Colonic mucosa (tissue), 4 donors: ENCODE measurements around the gene WASF2. TPM values are rescaled to one million over a fixed set of nuclear protein-coding genes. Genes with fewer than 3 reads are reported as not detected.
A peak's percentile ranks its signal among the peaks of the same experiment; 100 is the strongest.

Source experiments
- DNase-seq: peaks from one replicate; pipeline ENCODE4 v3.0.0-alpha.2; 2020
- H3K27ac ChIP-seq: fragments of 200-600 bp; one replicate; pipeline ENCODE4 v1.8.0; 2021
- H3K27me3 ChIP-seq: fragments of 200-600 bp; one replicate; pipeline ENCODE4 v1.8.0; 2021
- H3K36me3 ChIP-seq: fragments of 200-600 bp; one replicate; pipeline ENCODE4 v1.8.0; 2021
- H3K4me1 ChIP-seq: fragments of 200-600 bp; one replicate; pipeline ENCODE4 v1.8.0; 2021; ENCODE audit warnings: mild to moderate bottlenecking
- H3K4me3 ChIP-seq: fragments of 200-600 bp; one replicate; pipeline ENCODE4 v1.8.0; 2021
- H3K9ac ChIP-seq, 2 donors: one replicate each; pipeline ENCODE4 v1.7.0; 2013; ENCODE audit warnings: control low read depth in 2 of 2, low read depth in 2 of 2, low read length in 2 of 2
- H3K9me3 ChIP-seq: fragments of 200-600 bp; one replicate; pipeline ENCODE4 v1.8.0; 2021
- intact Hi-C: fragments of 100-400 bp; cut with DNase I; formaldehyde crosslinking; loops from one replicate; pipeline ENCODE4 v1.14.1; 2022
- total RNA-seq, 2 donors: library from RNA; stranded (reverse); fragmentation: NEBNext Ultra II Directional in 1 of 2; extraction: Animal tissue kit (Norgen Biotek cat#: 25700) in 1 of 2; gene quantifications; one replicate each; pipeline ENCODE4 v1.2.1, GENCODE V29; 2021
- TF ChIP-seq, protein P1 (sequence below): fragments of 200-600 bp; IDR thresholded peaks from one replicate; pipeline ENCODE4 v1.8.0; 2022; ENCODE audit warnings: antibody characterized with exemption, mild to moderate bottlenecking
- donor health status: healthy.
- donor health status: DM: no; HTN: no; CAD: no.
- donor health status: DM: no; HTN: no; CAD: no.

Gene WASF2
- total RNA-seq, 2 donors from 2014 or later: 120 to 168 TPM

DNA sequence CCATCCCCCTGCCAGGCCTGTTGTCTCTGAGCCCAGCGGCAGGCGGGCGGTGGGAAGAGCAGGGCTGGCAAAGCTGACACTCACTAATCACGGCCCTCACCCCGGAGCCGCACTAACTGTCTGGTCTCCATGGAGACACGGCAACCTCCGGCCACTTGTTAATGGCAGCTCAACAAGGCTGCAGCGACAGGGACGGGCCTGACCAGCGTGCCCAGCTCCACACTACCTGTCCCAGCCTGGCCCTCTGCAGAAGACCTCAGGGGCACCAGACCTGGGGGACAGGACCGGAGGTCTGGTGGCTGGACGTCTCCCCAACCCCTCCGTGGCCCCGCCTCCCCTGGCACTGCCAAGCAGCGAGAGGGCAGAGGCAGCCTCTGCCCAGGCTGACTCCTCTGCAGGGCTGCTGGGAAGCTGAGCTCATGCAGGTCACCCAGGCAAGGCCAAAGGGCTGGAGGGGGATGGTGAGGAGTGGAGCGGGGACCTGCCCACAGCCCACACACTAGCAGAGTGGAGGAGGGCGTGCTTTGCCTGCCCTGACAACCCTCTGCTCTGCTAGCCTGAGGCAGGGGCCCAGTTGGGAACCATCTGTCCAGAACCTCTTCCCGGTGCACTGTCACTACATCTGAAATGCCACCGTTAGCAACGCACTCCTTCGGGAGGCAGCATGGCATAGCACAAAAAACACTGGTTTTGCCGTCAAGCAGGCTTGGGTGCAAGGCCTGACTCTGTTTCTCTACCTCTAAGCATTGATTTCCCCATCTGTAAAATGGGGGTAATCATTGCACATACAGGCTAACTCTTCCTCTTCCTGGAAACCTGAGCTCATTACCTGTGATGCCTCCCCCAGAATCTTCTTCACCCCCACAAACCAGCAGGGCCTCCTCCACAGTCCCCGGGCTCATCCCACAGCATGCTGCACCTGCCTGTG, 29.6 kb upstream of the WASF2 start:
- Histone ChIP-seq H3K9ac (peak overlapping the region in 1 of 2 donors; percentile 76), H3K27ac (peak overlapping the region; percentile 86), H3K36me3 (no peaks in the 10 kb centered on the region), H3K4me1 (peaks cover 19% of the 10 kb centered on the region), H3K9me3 (no peaks in the 10 kb centered on the region), H3K4me3 (no peak overlapping the region), H3K27me3 (no peaks in the 10 kb centered on the region)
- no peak for DNase-seq
- TF ChIP-seq, protein P1, sequence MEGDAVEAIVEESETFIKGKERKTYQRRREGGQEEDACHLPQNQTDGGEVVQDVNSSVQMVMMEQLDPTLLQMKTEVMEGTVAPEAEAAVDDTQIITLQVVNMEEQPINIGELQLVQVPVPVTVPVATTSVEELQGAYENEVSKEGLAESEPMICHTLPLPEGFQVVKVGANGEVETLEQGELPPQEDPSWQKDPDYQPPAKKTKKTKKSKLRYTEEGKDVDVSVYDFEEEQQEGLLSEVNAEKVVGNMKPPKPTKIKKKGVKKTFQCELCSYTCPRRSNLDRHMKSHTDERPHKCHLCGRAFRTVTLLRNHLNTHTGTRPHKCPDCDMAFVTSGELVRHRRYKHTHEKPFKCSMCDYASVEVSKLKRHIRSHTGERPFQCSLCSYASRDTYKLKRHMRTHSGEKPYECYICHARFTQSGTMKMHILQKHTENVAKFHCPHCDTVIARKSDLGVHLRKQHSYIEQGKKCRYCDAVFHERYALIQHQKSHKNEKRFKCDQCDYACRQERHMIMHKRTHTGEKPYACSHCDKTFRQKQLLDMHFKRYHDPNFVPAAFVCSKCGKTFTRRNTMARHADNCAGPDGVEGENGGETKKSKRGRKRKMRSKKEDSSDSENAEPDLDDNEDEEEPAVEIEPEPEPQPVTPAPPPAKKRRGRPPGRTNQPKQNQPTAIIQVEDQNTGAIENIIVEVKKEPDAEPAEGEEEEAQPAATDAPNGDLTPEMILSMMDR: no peak
- intact Hi-C loops: no loop called here

- H3K27me3 ChIP-seq: no peaks in the 10 kb centered on the region
- TF ChIP-seq, protein P1: no peak
- no peaks in the 10 kb centered on the region for H3K9me3 ChIP-seq
- peaks cover 19% of the 10 kb centered on the region for H3K4me1 ChIP-seq
- H3K9ac ChIP-seq: peak overlapping the region in 1 of 2 donors; percentile 76
- no peaks in the 10 kb centered on the region for H3K36me3 ChIP-seq
- H3K27ac ChIP-seq: peak overlapping the region; percentile 86
- no peak overlapping the region for H3K4me3 ChIP-seq
- intact Hi-C loops: no loop called here
- DNase-seq: no peak
These were observed 28.8 kb upstream of the WASF2 start for GRCh38 chr1:27518808-27519207.

- no peaks in the 10 kb centered on the region for H3K27me3 ChIP-seq
- DNase-seq: peak; percentile 93
- H3K36me3 ChIP-seq: no peaks in the 10 kb centered on the region
- no peak overlapping the region for H3K4me3 ChIP-seq
- H3K9me3 ChIP-seq: no peaks in the 10 kb centered on the region
- intact Hi-C loops: no loop called here
- TF ChIP-seq, protein P1: no peak
- H3K9ac ChIP-seq: peak overlapping the region; percentile 51 to 76
- H3K4me1 ChIP-seq: peaks cover 19% of the 10 kb centered on the region
- H3K27ac ChIP-seq: peak overlapping the region; percentile 86
These were observed 28.1 kb upstream of the WASF2 start for GRCh38 chr1:27517907-27518718.

DNA sequence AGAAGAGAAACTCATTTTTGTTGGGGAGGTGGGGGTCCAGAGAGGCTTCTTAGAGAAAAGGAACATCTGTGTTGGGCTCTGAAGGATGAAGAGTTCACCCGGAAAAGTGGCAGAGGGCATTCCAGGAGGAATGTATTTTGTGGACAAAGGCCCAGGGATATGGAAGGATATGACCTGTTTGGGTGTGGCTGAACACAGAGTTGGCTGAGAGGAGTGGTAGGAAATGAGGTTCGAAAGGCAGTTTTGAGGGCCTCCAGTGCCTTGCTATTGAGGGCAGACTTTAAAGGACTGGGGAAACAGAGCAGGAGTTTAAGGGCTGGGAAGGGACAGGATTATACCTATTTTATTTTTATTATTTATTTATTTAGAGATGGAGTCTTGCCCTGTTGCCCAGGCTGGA, 27.3 kb upstream of the WASF2 start:
- intact Hi-C loops: no loop called here
- DNase-seq: peak; percentile 72
- Histone ChIP-seq H3K9ac (no peak overlapping the region), H3K9me3 (no peaks in the 10 kb centered on the region), H3K27ac (peak overlapping the region; percentile 86), H3K27me3 (no peaks in the 10 kb centered on the region), H3K4me1 (peaks cover 19% of the 10 kb centered on the region), H3K36me3 (no peaks in the 10 kb centered on the region), H3K4me3 (no peak overlapping the region)
- TF ChIP-seq, protein P1: no peak

DNA sequence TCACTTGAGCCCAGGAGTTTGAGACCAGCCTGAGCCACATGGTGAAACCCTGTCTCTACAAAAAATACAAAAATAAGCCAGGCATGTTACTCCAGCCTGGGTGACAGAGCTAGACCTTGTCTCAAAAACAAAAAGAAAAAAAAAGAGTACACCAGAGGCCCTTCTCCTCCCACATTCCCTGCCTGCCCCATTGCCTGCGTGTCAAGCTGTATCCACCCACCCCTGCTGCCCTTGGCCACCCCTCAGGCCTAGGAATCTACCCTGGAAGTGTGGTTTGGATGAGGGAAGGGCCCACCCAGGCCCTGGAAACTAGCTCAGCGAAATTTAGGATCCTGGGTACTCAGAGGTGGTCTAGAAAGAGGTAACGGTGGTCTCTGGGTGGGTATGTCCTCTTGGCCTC, 25.7 kb upstream of the WASF2 start:
- TF ChIP-seq, protein P1: no peak
- Histone ChIP-seq H3K9ac (no peak overlapping the region), H3K4me3 (no peak overlapping the region), H3K27ac (no peak overlapping the region), H3K9me3 (no peaks in the 10 kb centered on the region), H3K27me3 (no peaks in the 10 kb centered on the region), H3K36me3 (no peaks in the 10 kb centered on the region), H3K4me1 (peaks cover 6% of the 10 kb centered on the region)
- intact Hi-C loops: no loop called here
- no peak for DNase-seq
